ENCODE measurements around the gene PIGQ. TPM values are rescaled to one million over a fixed set of nuclear protein-coding genes. Genes with fewer than 3 reads are reported as not detected.

The PIGQ gene
- total RNA-seq, 4 donors from 2014 or later = 36.1 to 46.4 (median 40.7) TPM

- TF ChIP-seq POLR2A (IDR thresholded peaks at IDR 0.05; ENCODE audit: low read depth) (no peak), CTCF (IDR thresholded peaks at IDR 0.05) (no peak)
- intact Hi-C loops (cut with DNase I) = no loop called here
- no peaks in the 10 kb centered on the region for H3K9me3 ChIP-seq
- WGBS = 94% methylated on average over 28 of the region's 60 CpGs
- no peak overlapping the region for H3K4me3 ChIP-seq
- no peak overlapping the region for H3K27ac ChIP-seq (replicated peaks in 1 of 4)
- peaks cover 0 to 28% (median 15%) of the 10 kb centered on the region in 4 donors for H3K4me1 ChIP-seq
- H3K27me3 ChIP-seq = no peaks in the 10 kb centered on the region
- H3K36me3 ChIP-seq = peaks cover 0 to 80% (median 54%) of the 10 kb centered on the region in 4 donors
- no peak for DNase-seq (ENCODE audit: extremely low spot score)
Observed at GRCh38 chr16:537415-538335, 32.1 kb upstream of the PIGQ start.

GRCh38 chr16:539901-540530 lies 29.8 kb upstream of the PIGQ start:
- 89% methylated on average over 23 of the region's 34 CpGs for WGBS
- Histone ChIP-seq H3K4me1 (peaks cover 0 to 8% (median 3%) of the 10 kb centered on the region in 4 donors), H3K27ac (replicated peaks in 1 of 4) (no peak overlapping the region), H3K27me3 (no peaks in the 10 kb centered on the region), H3K36me3 (peaks cover 0 to 75% (median 55%) of the 10 kb centered on the region in 4 donors), H3K9me3 (no peaks in the 10 kb centered on the region), H3K4me3 (no peak overlapping the region)
- TF ChIP-seq POLR2A (IDR thresholded peaks at IDR 0.05; ENCODE audit: low read depth) (no peak), CTCF (IDR thresholded peaks at IDR 0.05) (no peak), POLR2AphosphoS5 (IDR thresholded peaks at IDR 0.05) (no peak), EP300 (IDR thresholded peaks at IDR 0.05) (no peak)
- no peak for DNase-seq (ENCODE audit: extremely low spot score)
- intact Hi-C loops (cut with DNase I) = no loop called here

GRCh38 chr16:540645-541340 lies 29.0 kb upstream of the PIGQ start:
- 93% methylated on average over 22 of the region's 29 CpGs for WGBS
- no peak for TF ChIP-seq POLR2AphosphoS5 (IDR thresholded peaks at IDR 0.05)
- TF ChIP-seq CTCF (IDR thresholded peaks at IDR 0.05) = no peak
- TF ChIP-seq EP300 (IDR thresholded peaks at IDR 0.05) = no peak
- no peak for TF ChIP-seq POLR2A (IDR thresholded peaks at IDR 0.05; ENCODE audit: low read depth)
- no peak overlapping the region for H3K27ac ChIP-seq (replicated peaks in 1 of 4)
- intact Hi-C loops (cut with DNase I) = no loop called here
- H3K4me3 ChIP-seq = no peak overlapping the region
- peaks cover 0 to 73% (median 56%) of the 10 kb centered on the region in 4 donors for H3K36me3 ChIP-seq
- no peak for DNase-seq (ENCODE audit: extremely low spot score)
- no peaks in the 10 kb centered on the region for H3K9me3 ChIP-seq
- H3K27me3 ChIP-seq = no peaks in the 10 kb centered on the region
- no peaks in the 10 kb centered on the region for H3K4me1 ChIP-seq

GRCh38 chr16:543301-544164 lies 26.2 kb upstream of the PIGQ start:
- peaks cover 0 to 7% (median 3%) of the 10 kb centered on the region in 4 donors for H3K4me1 ChIP-seq
- intact Hi-C loops (cut with DNase I) = no loop called here
- WGBS = 89% methylated on average over 25 of the region's 51 CpGs
- no peak for DNase-seq (ENCODE audit: extremely low spot score)
- no peak for TF ChIP-seq POLR2AphosphoS5 (IDR thresholded peaks at IDR 0.05)
- TF ChIP-seq POLR2A (IDR thresholded peaks at IDR 0.05; ENCODE audit: low read depth) = no peak
- no peak for TF ChIP-seq EP300 (IDR thresholded peaks at IDR 0.05)
- TF ChIP-seq CTCF (IDR thresholded peaks at IDR 0.05) = no peak
- H3K4me3 ChIP-seq = no peak overlapping the region
- H3K9me3 ChIP-seq = no peaks in the 10 kb centered on the region
- peaks cover 4 to 68% (median 44%) of the 10 kb centered on the region in 4 donors for H3K36me3 ChIP-seq
- H3K27ac ChIP-seq (replicated peaks in 1 of 4) = no peak overlapping the region
- no peaks in the 10 kb centered on the region for H3K27me3 ChIP-seq
